ENCODE data around the gene RHOG. TPM values are rescaled to one million over a fixed set of nuclear protein-coding genes. Genes with fewer than 3 reads are reported as not detected.
"Not testable (repeated sequence)": the region's sequence is repeated elsewhere in the genome, so short reads cannot be mapped to it uniquely, and the experiment has no call there.

Gene RHOG
- total RNA-seq, 2 experiments from 2014 or later: 183 to 190 TPM

GRCh38 chr11:3815845-3816244 lies 24.9 kb downstream of the RHOG start:
- peaks cover 5% of the 10 kb centered on the region for H3K36me3 Mint-ChIP-seq
- no peak overlapping the region for H3K27ac Mint-ChIP-seq
- no peaks in the 10 kb centered on the region for H3K9me3 Mint-ChIP-seq
- no peak overlapping the region for H3K4me3 Mint-ChIP-seq
- DNase-seq: no peak
- H3K4me1 Mint-ChIP-seq: no peaks in the 10 kb centered on the region
- H3K27me3 Mint-ChIP-seq: no peaks in the 10 kb centered on the region

- H3K4me1 Mint-ChIP-seq, H3K27ac Mint-ChIP-seq, H3K4me3 Mint-ChIP-seq, H3K36me3 Mint-ChIP-seq, H3K27me3 Mint-ChIP-seq, DNase-seq, H3K9me3 Mint-ChIP-seq: not testable (repeated sequence)
Observed at GRCh38 chr11:3814832-3815231, 25.9 kb downstream of the RHOG start.

- peaks cover 15% of the 10 kb centered on the region for H3K4me1 Mint-ChIP-seq
Observed at GRCh38 chr11:3810951-3811350, 29.8 kb downstream of the RHOG start.

DNA sequence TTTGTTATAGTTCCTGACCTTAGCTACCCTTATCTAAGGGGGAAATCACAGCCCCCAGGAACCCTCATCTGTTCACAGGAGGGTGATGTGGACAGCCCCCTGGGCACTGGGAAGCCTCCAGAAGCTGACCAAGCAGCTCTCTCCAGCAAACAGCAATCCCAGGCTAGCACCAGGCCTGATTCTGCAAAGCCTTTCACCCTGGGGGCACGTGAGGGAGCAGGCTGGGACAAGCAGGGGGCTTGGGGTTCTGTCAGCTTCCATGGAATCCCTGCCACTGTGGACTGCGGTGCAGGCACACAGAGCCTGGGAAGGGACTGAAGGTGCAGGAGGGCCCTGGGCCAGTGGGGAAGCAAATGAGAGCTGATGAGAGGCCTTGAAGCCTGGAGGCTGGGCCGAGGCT lies 30.3 kb downstream of the RHOG start:
- peaks cover 3% of the 10 kb centered on the region for H3K36me3 Mint-ChIP-seq
- no peaks in the 10 kb centered on the region for H3K27me3 Mint-ChIP-seq
- no peak overlapping the region for H3K4me3 Mint-ChIP-seq
- H3K27ac Mint-ChIP-seq: no peak overlapping the region
- peaks cover 15% of the 10 kb centered on the region for H3K4me1 Mint-ChIP-seq
- H3K9me3 Mint-ChIP-seq: no peaks in the 10 kb centered on the region
- DNase-seq: no peak

More at GRCh38 chr11:3810951-3811350, 29.8 kb downstream of the RHOG start:
- Mint-ChIP-seq H3K9me3 (no peaks in the 10 kb centered on the region), H3K27ac (no peak overlapping the region), H3K36me3 (peaks cover 3% of the 10 kb centered on the region), H3K27me3 (no peaks in the 10 kb centered on the region), H3K4me3 (no peak overlapping the region)
- DNase-seq: no peak

DNA sequence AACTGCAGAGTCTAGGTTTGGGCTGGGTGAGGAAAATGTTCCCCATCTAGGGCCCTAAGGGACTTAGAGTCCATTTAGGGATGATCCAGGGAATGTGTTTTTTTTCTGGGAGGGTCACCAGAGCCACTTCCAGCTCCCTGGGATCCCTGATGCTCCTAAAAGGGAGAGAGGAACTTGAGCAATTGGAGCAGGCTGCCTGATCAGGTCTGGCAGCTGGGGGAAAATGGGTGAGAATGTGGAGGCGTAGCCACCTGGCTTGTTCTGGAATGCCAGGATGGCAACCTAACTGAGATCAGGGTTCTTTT lies 31.2 kb downstream of the RHOG start:
- no peaks in the 10 kb centered on the region for H3K27me3 Mint-ChIP-seq
- H3K27ac Mint-ChIP-seq: no peak overlapping the region
- DNase-seq: no peak

GRCh38 chr11:3808861-3809623 lies 31.7 kb downstream of the RHOG start:
- H3K36me3 Mint-ChIP-seq: peaks cover 3% of the 10 kb centered on the region
- peak overlapping the region; percentile 49 for H3K27ac Mint-ChIP-seq
- H3K27me3 Mint-ChIP-seq: no peaks in the 10 kb centered on the region
- peak overlapping the region; percentile 96 for H3K4me3 Mint-ChIP-seq
- H3K4me1 Mint-ChIP-seq: peaks cover 15% of the 10 kb centered on the region
- peak; percentile 46 for DNase-seq
- H3K9me3 Mint-ChIP-seq: no peaks in the 10 kb centered on the region

More for the DNA sequence above, 31.2 kb downstream of the RHOG start:
- Mint-ChIP-seq H3K9me3 (no peaks in the 10 kb centered on the region), H3K4me1 (peaks cover 15% of the 10 kb centered on the region), H3K36me3 (peaks cover 3% of the 10 kb centered on the region), H3K4me3 (no peak overlapping the region)

DNA sequence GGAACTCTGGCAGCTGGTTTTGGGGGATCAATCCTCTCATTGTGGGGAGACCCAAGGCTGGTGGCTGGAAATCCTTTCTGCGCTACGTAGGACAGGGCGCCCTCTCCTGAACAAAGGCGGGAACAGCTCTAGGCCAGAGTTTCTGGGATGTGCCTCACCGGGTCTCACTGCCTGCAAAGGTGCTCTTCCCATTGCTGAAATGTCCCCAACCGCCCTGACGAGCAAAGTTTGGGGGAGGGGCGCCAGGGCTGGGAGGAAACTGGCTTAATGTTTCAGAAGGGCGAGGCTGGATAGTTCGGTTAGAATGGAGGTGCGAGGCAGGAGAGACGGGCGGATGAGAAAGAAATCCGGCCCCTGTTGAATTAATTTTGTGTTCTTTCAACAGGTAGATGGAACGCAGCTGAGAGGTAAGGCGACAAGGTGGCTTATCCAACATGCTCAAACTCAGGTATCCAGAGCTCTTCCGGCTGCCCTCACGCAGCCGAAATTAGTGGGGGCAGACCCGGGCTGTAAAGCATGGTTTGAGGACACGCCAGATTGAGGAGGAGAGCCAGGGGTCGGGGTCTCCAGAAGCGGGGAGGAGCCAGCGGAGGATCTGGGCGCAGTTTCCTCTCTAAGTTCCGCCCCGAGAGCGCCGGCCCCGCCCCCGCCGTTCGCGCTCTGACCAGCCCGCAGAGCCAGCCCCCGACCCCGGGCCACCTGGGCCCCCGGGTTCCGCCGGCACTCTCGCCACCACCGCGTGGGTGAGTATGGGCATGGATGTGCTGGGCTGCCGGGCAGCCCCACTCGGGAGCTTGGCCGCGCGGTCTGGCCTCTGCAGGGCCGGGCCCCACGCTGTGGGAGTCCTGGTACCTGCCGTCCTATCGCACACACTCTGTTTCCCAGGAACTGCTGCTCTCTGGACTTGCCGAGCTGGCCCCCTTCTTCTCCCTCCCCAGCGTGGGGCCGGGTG lies 32.6 kb downstream of the RHOG start, which contains the start of gene PGAP2:
Gene PGAP2 (plus strand): TSS at position 652 of the 952 bp plus-strand sequence. CDS start 2,700 bp downstream, outside the sequence.
- H3K4me3 Mint-ChIP-seq: peak within 1 kb of the TSS; percentile 96

DNA sequence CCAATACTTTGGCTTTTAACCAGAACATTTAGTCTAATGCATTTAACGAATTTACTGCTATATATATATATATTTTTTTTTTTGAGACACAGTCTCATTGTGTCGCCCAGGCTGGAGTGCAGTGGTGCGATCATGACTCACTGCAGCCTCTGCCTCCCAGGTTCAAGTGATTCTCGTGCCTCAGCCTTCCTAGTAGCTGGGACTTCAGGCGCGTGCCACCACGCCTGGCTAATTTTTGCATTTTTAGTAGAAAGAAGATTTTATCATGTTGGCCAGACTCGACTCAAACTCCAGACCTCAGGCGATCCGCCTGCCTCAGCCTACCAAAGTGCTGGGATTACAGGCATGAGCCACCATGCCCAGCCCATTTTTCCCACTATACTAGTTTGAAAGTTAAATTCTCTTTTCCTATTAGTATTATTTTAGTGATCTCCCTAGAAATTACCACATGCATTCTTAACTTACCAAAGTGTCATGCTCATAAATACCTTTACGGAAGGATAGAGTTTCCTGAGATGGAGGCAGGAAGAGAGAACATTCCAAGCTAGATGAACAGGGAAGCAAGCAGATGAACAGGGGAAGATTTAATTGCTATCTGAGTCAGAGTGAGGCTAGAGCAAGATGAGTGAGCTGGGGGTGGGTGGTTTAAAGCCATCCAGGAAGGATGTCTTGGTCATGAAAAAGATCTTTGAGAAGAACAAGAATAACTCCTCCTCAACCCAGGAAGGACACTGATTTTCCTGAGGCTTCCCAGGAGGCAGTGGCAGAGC lies 36.8 kb downstream of the RHOG start:
- H3K27me3 Mint-ChIP-seq: no peaks in the 10 kb centered on the region
- DNase-seq: no peak
- peaks cover 2% of the 10 kb centered on the region for H3K36me3 Mint-ChIP-seq
- H3K4me1 Mint-ChIP-seq: peaks cover 17% of the 10 kb centered on the region
- no peak overlapping the region for H3K4me3 Mint-ChIP-seq
- H3K27ac Mint-ChIP-seq: no peak overlapping the region
- H3K9me3 Mint-ChIP-seq: no peaks in the 10 kb centered on the region

More for the DNA sequence above, 32.6 kb downstream of the RHOG start, which contains the start of gene PGAP2:
- H3K9me3 Mint-ChIP-seq: no peaks in the 10 kb centered on the region
- H3K36me3 Mint-ChIP-seq: peaks cover 3% of the 10 kb centered on the region
- H3K27me3 Mint-ChIP-seq: no peaks in the 10 kb centered on the region
- DNase-seq: peak; percentile 72
- H3K27ac Mint-ChIP-seq: peak within 1 kb of the TSS; percentile 89
- H3K4me1 Mint-ChIP-seq: peaks cover 15% of the 10 kb centered on the region

- Mint-ChIP-seq H3K36me3 (peaks cover 2% of the 10 kb centered on the region), H3K27me3 (peaks cover 4% of the 10 kb centered on the region), H3K9me3 (no peaks in the 10 kb centered on the region), H3K4me1 (peaks cover 9% of the 10 kb centered on the region), H3K4me3 (no peak overlapping the region), H3K27ac (no peak overlapping the region)
- DNase-seq: no peak
Observed at GRCh38 chr11:3802011-3802790, 38.6 kb downstream of the RHOG start.

DNA sequence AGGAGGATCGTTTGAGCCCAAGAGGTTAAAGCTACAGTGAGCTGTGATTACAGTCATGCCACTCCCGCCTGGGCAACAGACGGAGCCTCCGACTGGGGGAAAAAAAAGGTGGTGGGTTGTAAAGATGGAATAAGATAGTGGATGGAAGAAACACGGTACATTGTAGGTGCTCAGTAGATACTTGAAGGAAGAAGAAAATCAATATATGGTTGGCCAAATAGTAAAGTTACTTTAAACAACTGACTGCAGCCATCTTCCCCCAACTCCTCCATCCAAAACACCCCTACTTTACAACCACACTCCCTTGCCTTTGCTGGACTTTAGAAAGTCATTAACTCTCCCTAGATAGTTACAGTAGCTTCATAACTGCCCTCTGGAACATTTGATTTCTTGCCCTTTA lies 40.9 kb downstream of the RHOG start:
- H3K4me3 Mint-ChIP-seq: no peak overlapping the region
- no peaks in the 10 kb centered on the region for H3K9me3 Mint-ChIP-seq
- peaks cover 19% of the 10 kb centered on the region for H3K36me3 Mint-ChIP-seq
- no peak for DNase-seq
- H3K27me3 Mint-ChIP-seq: peaks cover 4% of the 10 kb centered on the region
- peak overlapping the region; percentile 54 for H3K27ac Mint-ChIP-seq
- H3K4me1 Mint-ChIP-seq: peaks cover 23% of the 10 kb centered on the region

- Mint-ChIP-seq H3K27ac (peak overlapping the region; percentile 100), H3K4me1 (peaks cover 30% of the 10 kb centered on the region), H3K36me3 (peaks cover 26% of the 10 kb centered on the region), H3K27me3 (peaks cover 4% of the 10 kb centered on the region), H3K4me3 (peak overlapping the region; percentile 88), H3K9me3 (no peaks in the 10 kb centered on the region)
- DNase-seq: no peak
Observed at GRCh38 chr11:3799143-3799542, 41.6 kb downstream of the RHOG start.

DNA sequence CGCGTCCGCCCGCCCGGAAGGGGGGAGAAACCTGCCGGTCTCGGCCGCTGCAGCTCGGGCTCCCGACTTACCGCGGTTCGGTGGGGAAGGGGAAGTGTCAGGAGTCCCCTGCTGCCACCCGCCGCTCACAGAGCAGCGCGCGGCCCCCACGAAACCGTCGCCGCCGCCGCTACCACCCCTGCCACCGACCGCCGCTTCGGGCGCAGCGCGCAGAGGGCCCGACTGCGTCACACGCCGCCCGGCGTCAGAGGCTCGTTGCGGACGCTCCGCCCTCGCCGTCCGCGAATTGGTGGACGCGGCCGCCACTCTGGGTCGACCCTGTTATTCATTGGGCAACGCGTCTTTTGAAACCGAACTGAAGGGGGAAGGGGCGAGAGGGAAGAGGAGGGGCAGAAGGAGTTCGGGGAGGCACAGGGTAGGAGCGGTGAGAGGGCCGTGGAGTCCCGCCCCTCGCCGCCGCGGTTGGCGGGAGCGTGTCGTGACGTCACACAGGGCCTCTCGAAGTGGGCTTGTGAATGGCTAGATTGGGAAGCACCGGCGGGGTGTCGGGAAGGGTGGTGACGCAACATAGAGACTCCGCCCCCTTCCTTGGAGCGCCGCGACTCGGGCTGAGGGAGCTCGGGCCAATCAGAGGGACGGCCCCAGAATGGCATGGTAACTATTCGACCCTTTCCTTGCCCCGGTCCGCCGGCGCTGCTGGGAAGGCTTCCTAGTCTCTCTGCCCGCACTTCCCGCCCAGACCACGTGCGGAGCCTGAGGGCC lies 43.2 kb downstream of the RHOG start, which contains the start of gene NUP98:
Gene NUP98 (minus strand): TSS at position 226 of the 762 bp plus-strand sequence. CDS start 15,437 bp downstream, outside the sequence.
- H3K9me3 Mint-ChIP-seq: no peaks in the 10 kb centered on the region
- H3K27me3 Mint-ChIP-seq: peaks cover 4% of the 10 kb centered on the region
- peaks cover 38% of the 10 kb centered on the region for H3K4me1 Mint-ChIP-seq
- peak; percentile 100 for DNase-seq
- peak within 1 kb of the TSS; percentile 88 for H3K4me3 Mint-ChIP-seq
- H3K36me3 Mint-ChIP-seq: peaks cover 40% of the 10 kb centered on the region
- H3K27ac Mint-ChIP-seq: peak within 1 kb of the TSS; percentile 100

DNA sequence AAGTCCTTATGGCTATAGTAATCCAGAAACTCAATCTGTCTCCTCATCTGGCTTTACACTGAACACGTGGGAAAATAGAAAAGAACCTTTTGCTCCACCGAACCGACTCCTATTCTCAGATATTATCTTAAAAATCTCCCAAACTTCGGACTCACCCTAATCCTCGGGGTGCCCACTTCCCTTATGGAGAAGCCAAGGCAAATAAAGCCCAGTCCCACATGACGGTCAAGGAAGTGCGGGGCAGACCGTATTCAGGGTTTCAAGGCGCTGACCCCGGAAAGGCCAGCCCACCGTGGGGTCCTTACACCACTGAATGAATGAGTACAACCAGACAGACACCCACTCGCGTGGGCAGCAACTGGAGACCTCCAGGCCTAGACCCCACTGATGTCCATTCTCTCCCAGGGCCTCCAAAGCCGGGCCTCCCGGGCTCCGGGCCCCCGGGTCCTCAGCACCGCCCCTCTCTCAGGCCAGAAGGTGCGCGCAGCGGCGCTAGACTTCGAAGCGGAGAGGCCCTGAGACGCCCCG lies 43.9 kb downstream of the RHOG start:
- peaks cover 44% of the 10 kb centered on the region for H3K36me3 Mint-ChIP-seq
- no peak for DNase-seq
- peak overlapping the region; percentile 100 for H3K27ac Mint-ChIP-seq
- H3K4me3 Mint-ChIP-seq: peak overlapping the region; percentile 88
- H3K9me3 Mint-ChIP-seq: no peaks in the 10 kb centered on the region
- peaks cover 4% of the 10 kb centered on the region for H3K27me3 Mint-ChIP-seq
- peaks cover 41% of the 10 kb centered on the region for H3K4me1 Mint-ChIP-seq
